K562 (cell line): ENCODE results near the gene DNA2. TPM values are rescaled to one million over a fixed set of nuclear protein-coding genes. Genes with fewer than 3 reads are reported as not detected.

ENCODE experiments used
- ARNT ChIP-seq, 2 experiments: fragments of 450-650 bp; IDR thresholded peaks; 2 replicates each; pipeline ENCODE4 v1.6.1; 2016; ENCODE audit warnings: mild to moderate bottlenecking in 1 of 2
- HDAC8 ChIP-seq: fragments of 450-650 bp; IDR thresholded peaks from 2 replicates; pipeline ENCODE4 v1.6.1; 2016; ENCODE audit warnings: mild to moderate bottlenecking, missing genetic modification characterization, moderate library complexity, missing compliant biosample characterization
- KLF1 ChIP-seq: fragments of 450-650 bp; IDR thresholded peaks from 2 replicates; pipeline ENCODE4 v1.6.1; 2016; ENCODE audit warnings: missing genetic modification characterization, missing compliant biosample characterization
- LCOR ChIP-seq: sonication (generic); formaldehyde crosslinking; IDR thresholded peaks from 2 replicates; pipeline ENCODE4 v1.8.0; 2022; ENCODE audit warnings: mild to moderate bottlenecking, missing genetic modification reagents
- MYC ChIP-seq, 2 experiments: fragments of 250-450 bp in 1 of 2; sonication (Bioruptor Pico) in 1 of 2; IDR thresholded peaks; 2 replicates each; pipeline versions ENCODE4 v1.5.1 to v1.6.1; 2012 to 2021; ENCODE audit warnings: low read depth in 2 of 2, borderline replicate concordance in 1 of 2, improper control_type of control experiment in 1 of 2, low read length in 1 of 2, mild to moderate bottlenecking in 1 of 2, moderate library complexity in 1 of 2
- MYNN ChIP-seq, 2 experiments: sonication (generic); formaldehyde crosslinking in 1 of 2; IDR thresholded peaks; 2 replicates each; pipeline versions ENCODE4 v1.5.0 to v1.6.1; 2016 to 2020; ENCODE audit warnings: antibody characterized with exemption in 1 of 2, missing genetic modification reagents in 1 of 2
- SNIP1 ChIP-seq: fragments of 450-650 bp; IDR thresholded peaks from 2 replicates; pipeline ENCODE4 v1.7.1; 2017; ENCODE audit warnings: low read depth, mild to moderate bottlenecking
- polyA plus RNA-seq, 8 experiments: library from polyadenylated mRNA; depleted of rRNA in 4 of 8; stranded (reverse) in 5 of 8; unstranded in 3 of 8; fragments of >200 nt; fragmentation: Nextera tagmentation in 2 of 8; fragmentation: Illumina TruSeq in 1 of 8; extraction: Ambion mirVana in 2 of 8; extraction: Trizol in 1 of 8; gene quantifications; 2 replicates each; pipeline versions ENCODE4 v1.2.1 to v1.2.3, GENCODE V29; 2011 to 2014; ENCODE audit warnings: inconsistent platforms in 1 of 8, missing spikeins in 1 of 8
- total RNA-seq, 7 experiments: library from RNA; depleted of rRNA in 6 of 7; stranded (reverse); fragments of >200 nt in 6 of 7; fragmentation: Illumina TruSeq in 2 of 7; extraction: Trizol in 2 of 7; gene quantifications; 2 replicates each; pipeline versions ENCODE4 v1.2.1 to v1.2.3, GENCODE V29; 2011 to 2021; ENCODE audit warnings: low replicate concordance in 1 of 7
- TF ChIP-seq, protein P1 (sequence below): fragments of 250-450 bp; sonication (Bioruptor Pico); IDR thresholded peaks from 2 replicates; pipeline ENCODE4 v1.5.0; 2021
- TF ChIP-seq, protein P2 (sequence below): fragments of 450-650 bp; IDR thresholded peaks from 2 replicates; pipeline ENCODE4 v1.6.1; 2016; ENCODE audit warnings: mild to moderate bottlenecking, moderate library complexity
- TF ChIP-seq, protein P3 (sequence below): fragments of 450-650 bp; formaldehyde crosslinking; IDR thresholded peaks from 2 replicates; pipeline ENCODE4 v1.4.0; 2022; ENCODE audit warnings: mild to moderate bottlenecking, moderate library complexity
- TF ChIP-seq, protein P4 (sequence below): fragments of 200-800 bp; sonication (Bioruptor generic); IDR thresholded peaks from 2 replicates; pipeline ENCODE4 v1.6.1; 2017; ENCODE audit warnings: missing genetic modification characterization, missing compliant biosample characterization

Gene DNA2
- total and polyA plus RNA-seq, 9 of the 15 experiments (the other 6 are each of a cell fraction or from before 2014, with no cell fraction given) = 24.6 to 51.4 (median 40.8) TPM

DNA sequence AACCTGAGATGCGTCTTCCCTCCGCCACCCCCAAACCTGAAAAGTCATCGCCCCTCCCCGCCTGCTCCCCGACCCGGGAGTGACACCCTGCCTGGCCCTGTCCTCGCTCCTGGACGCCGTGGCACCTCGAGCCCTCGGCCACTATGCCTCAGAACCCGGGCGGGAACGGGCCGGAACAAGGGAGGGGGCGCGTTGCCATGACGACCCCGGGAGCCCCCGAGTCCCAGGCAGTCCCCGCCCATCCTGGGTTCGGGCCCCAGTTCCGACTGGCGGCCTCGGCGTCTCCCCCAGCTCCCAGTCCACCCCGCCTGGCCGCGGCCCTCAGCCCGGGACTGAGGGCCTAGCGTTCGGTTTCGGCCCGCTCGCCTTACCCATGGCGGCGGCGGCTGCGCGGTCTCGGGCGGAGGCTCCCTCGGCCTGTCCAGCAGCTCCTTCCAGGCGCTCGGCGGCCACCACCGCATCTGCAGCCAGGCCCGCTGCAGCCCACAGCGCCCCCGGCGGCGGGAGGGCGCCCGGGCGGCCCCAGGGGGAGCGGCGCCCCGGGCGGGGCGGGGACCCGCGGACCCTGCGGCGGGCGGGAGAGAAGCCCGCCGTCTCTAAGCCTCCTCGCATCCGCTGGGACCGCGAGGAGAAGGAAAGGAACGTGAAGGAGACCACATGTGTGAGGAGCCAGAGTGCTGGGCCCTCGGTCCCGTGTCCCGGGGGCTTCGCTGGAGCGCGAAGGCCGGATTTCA lies 64.8 kb downstream of the DNA2 start, which contains the start of gene RUFY2 (continued):
- TF ChIP-seq MYC (IDR thresholded peaks at IDR 0.05; ENCODE audit: low read depth, low read length) (peak; percentile 71), MYC (CRISPR knock-in tag; IDR thresholded peaks at IDR 0.05; ENCODE audit: borderline replicate concordance, low read depth) (no peak), HDAC8 (tag) (no peak), LCOR (CRISPR knock-in tag) (no peak), MYNN (IDR thresholded peaks at IDR 0.05) (no peak), MYNN (CRISPR knock-in tag; IDR thresholded peaks at IDR 0.05) (no peak), ARNT (IDR thresholded peaks at IDR 0.05) (no peak), SNIP1 (no peak), KLF1 (tag) (peak; percentile 73)
- TF ChIP-seq, protein P1, sequence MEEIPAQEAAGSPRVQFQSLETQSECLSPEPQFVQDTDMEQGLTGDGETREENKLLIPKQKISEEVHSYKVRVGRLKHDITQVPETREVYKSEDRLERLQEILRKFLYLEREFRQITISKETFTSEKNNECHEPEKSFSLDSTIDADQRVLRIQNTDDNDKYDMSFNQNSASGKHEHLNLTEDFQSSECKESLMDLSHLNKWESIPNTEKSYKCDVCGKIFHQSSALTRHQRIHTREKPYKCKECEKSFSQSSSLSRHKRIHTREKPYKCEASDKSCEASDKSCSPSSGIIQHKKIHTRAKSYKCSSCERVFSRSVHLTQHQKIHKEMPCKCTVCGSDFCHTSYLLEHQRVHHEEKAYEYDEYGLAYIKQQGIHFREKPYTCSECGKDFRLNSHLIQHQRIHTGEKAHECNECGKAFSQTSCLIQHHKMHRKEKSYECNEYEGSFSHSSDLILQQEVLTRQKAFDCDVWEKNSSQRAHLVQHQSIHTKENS (CRISPR knock-in tag) = no peak
- TF ChIP-seq, protein P2, sequence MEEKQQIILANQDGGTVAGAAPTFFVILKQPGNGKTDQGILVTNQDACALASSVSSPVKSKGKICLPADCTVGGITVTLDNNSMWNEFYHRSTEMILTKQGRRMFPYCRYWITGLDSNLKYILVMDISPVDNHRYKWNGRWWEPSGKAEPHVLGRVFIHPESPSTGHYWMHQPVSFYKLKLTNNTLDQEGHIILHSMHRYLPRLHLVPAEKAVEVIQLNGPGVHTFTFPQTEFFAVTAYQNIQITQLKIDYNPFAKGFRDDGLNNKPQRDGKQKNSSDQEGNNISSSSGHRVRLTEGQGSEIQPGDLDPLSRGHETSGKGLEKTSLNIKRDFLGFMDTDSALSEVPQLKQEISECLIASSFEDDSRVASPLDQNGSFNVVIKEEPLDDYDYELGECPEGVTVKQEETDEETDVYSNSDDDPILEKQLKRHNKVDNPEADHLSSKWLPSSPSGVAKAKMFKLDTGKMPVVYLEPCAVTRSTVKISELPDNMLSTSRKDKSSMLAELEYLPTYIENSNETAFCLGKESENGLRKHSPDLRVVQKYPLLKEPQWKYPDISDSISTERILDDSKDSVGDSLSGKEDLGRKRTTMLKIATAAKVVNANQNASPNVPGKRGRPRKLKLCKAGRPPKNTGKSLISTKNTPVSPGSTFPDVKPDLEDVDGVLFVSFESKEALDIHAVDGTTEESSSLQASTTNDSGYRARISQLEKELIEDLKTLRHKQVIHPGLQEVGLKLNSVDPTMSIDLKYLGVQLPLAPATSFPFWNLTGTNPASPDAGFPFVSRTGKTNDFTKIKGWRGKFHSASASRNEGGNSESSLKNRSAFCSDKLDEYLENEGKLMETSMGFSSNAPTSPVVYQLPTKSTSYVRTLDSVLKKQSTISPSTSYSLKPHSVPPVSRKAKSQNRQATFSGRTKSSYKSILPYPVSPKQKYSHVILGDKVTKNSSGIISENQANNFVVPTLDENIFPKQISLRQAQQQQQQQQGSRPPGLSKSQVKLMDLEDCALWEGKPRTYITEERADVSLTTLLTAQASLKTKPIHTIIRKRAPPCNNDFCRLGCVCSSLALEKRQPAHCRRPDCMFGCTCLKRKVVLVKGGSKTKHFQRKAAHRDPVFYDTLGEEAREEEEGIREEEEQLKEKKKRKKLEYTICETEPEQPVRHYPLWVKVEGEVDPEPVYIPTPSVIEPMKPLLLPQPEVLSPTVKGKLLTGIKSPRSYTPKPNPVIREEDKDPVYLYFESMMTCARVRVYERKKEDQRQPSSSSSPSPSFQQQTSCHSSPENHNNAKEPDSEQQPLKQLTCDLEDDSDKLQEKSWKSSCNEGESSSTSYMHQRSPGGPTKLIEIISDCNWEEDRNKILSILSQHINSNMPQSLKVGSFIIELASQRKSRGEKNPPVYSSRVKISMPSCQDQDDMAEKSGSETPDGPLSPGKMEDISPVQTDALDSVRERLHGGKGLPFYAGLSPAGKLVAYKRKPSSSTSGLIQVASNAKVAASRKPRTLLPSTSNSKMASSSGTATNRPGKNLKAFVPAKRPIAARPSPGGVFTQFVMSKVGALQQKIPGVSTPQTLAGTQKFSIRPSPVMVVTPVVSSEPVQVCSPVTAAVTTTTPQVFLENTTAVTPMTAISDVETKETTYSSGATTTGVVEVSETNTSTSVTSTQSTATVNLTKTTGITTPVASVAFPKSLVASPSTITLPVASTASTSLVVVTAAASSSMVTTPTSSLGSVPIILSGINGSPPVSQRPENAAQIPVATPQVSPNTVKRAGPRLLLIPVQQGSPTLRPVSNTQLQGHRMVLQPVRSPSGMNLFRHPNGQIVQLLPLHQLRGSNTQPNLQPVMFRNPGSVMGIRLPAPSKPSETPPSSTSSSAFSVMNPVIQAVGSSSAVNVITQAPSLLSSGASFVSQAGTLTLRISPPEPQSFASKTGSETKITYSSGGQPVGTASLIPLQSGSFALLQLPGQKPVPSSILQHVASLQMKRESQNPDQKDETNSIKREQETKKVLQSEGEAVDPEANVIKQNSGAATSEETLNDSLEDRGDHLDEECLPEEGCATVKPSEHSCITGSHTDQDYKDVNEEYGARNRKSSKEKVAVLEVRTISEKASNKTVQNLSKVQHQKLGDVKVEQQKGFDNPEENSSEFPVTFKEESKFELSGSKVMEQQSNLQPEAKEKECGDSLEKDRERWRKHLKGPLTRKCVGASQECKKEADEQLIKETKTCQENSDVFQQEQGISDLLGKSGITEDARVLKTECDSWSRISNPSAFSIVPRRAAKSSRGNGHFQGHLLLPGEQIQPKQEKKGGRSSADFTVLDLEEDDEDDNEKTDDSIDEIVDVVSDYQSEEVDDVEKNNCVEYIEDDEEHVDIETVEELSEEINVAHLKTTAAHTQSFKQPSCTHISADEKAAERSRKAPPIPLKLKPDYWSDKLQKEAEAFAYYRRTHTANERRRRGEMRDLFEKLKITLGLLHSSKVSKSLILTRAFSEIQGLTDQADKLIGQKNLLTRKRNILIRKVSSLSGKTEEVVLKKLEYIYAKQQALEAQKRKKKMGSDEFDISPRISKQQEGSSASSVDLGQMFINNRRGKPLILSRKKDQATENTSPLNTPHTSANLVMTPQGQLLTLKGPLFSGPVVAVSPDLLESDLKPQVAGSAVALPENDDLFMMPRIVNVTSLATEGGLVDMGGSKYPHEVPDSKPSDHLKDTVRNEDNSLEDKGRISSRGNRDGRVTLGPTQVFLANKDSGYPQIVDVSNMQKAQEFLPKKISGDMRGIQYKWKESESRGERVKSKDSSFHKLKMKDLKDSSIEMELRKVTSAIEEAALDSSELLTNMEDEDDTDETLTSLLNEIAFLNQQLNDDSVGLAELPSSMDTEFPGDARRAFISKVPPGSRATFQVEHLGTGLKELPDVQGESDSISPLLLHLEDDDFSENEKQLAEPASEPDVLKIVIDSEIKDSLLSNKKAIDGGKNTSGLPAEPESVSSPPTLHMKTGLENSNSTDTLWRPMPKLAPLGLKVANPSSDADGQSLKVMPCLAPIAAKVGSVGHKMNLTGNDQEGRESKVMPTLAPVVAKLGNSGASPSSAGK = peak; percentile 83
- TF ChIP-seq, protein P3, sequence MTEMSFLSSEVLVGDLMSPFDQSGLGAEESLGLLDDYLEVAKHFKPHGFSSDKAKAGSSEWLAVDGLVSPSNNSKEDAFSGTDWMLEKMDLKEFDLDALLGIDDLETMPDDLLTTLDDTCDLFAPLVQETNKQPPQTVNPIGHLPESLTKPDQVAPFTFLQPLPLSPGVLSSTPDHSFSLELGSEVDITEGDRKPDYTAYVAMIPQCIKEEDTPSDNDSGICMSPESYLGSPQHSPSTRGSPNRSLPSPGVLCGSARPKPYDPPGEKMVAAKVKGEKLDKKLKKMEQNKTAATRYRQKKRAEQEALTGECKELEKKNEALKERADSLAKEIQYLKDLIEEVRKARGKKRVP (CRISPR knock-in tag) = no peak
- TF ChIP-seq, protein P4, sequence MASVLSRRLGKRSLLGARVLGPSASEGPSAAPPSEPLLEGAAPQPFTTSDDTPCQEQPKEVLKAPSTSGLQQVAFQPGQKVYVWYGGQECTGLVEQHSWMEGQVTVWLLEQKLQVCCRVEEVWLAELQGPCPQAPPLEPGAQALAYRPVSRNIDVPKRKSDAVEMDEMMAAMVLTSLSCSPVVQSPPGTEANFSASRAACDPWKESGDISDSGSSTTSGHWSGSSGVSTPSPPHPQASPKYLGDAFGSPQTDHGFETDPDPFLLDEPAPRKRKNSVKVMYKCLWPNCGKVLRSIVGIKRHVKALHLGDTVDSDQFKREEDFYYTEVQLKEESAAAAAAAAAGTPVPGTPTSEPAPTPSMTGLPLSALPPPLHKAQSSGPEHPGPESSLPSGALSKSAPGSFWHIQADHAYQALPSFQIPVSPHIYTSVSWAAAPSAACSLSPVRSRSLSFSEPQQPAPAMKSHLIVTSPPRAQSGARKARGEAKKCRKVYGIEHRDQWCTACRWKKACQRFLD (CRISPR knock-in tag) = peak; percentile 71; the same call in 1 of the 2 replicates
